ENCODE measurements around the gene HIVEP1. TPM values are rescaled to one million over a fixed set of nuclear protein-coding genes. Genes with fewer than 3 reads are reported as not detected.

Gene HIVEP1
- total RNA-seq, 4 donors from 2014 or later: 15.2 to 26.9 (median 17.6) TPM

DNA sequence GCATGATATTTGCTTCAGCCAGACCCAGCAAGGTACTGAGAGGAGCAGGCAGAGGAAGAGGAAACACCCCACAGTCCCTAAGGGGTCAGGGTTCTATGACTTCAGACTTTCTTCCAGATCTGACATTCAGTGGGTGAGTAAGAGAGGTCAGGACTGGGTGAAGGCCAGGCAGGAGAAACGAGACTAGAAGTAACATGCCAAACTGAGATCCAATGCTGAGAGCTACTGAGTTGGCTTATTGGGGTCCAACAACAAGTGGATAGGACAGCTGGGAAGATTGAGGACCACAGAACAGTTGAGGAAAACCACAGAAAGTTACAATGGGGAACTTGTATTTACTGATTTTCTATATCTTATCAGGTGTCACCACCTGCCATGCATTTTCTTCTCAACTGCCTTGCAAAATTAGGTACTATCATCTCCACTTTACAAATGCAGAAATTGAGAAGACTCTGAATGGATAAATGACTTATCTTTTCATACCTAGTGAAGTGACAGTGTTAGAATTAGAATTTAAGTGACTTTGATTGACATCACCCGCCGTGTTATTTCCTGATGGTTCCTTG, 43.8 kb upstream of the HIVEP1 start:
- Histone ChIP-seq H3K4me1 (peaks cover 2 to 19% (median 3%) of the 10 kb centered on the region in 3 donors), H3K36me3 (no peaks in the 10 kb centered on the region), H3K4me3 (no peak overlapping the region), H3K27me3 (no peaks in the 10 kb centered on the region), H3K9me3 (no peaks in the 10 kb centered on the region), H3K27ac (no peak overlapping the region)
- ATAC-seq: no peak
- no peak for TF ChIP-seq EP300 (IDR thresholded peaks at IDR 0.05)
- TF ChIP-seq POLR2AphosphoS5 (IDR thresholded peaks at IDR 0.05): no peak
- TF ChIP-seq, protein P1, sequence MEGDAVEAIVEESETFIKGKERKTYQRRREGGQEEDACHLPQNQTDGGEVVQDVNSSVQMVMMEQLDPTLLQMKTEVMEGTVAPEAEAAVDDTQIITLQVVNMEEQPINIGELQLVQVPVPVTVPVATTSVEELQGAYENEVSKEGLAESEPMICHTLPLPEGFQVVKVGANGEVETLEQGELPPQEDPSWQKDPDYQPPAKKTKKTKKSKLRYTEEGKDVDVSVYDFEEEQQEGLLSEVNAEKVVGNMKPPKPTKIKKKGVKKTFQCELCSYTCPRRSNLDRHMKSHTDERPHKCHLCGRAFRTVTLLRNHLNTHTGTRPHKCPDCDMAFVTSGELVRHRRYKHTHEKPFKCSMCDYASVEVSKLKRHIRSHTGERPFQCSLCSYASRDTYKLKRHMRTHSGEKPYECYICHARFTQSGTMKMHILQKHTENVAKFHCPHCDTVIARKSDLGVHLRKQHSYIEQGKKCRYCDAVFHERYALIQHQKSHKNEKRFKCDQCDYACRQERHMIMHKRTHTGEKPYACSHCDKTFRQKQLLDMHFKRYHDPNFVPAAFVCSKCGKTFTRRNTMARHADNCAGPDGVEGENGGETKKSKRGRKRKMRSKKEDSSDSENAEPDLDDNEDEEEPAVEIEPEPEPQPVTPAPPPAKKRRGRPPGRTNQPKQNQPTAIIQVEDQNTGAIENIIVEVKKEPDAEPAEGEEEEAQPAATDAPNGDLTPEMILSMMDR (IDR thresholded peaks at IDR 0.05): no peak
- TF ChIP-seq POLR2A (IDR thresholded peaks at IDR 0.05): no peak
- 83 to 89% methylated on average over 3 of the region's 3 CpGs for WGBS, 2 donors (ENCODE audit: low coverage in 1 of 2)

DNA sequence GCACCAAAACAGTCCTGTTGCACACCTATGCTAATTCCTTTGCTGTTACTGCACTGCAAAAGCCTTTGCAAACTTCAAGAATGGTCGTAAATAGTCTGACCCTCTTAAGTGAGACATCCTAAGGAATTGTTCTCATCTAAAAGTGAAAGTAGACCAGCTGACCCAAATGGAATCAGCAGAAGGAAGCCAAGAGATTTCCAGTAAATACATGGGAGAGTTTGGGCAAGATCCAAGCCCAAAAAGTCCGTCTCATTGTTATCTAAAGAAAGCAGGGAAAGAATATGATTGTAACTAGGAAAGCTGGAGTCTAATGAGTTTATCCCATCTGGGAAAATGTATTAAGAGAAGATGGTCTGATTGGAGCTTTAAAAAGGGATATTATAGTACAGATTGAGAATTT, 43.0 kb upstream of the HIVEP1 start:
- Histone ChIP-seq H3K36me3 (no peaks in the 10 kb centered on the region), H3K27me3 (no peaks in the 10 kb centered on the region), H3K9me3 (no peaks in the 10 kb centered on the region), H3K27ac (peak overlapping the region in 3 of 4 donors; percentile 3 to 41 (median 9)), H3K4me1 (peaks cover 2 to 19% (median 9%) of the 10 kb centered on the region in 3 donors), H3K4me3 (peak overlapping the region in 1 of 2 donors; percentile 12)
- no peak for ATAC-seq
- WGBS, 2 donors (ENCODE audit: low coverage in 1 of 2): 3 to 33% methylated on average over 2 of the region's 2 CpGs
- TF ChIP-seq, protein P1 (IDR thresholded peaks at IDR 0.05): no peak
- TF ChIP-seq POLR2AphosphoS5 (IDR thresholded peaks at IDR 0.05): peak; percentile 46

DNA sequence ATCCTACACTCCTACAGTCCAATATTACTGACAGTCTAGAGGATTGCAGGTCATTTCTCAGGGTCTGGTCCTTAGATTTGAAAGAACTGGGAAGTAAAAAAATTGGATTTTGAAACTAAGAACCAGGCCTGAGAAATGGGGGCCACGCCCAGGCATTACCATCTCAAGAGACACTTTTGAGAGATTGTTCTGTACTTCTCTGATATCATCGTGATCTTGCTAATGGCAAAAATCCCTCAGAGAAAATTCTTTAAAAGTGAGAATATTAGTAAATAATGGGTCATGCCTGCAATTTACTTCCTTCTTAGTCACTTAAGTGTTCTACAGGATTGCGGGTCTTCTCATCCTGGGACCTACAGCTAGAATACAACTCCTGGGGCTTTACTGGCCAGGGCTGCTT, 42.0 kb upstream of the HIVEP1 start:
- ATAC-seq: peak; percentile 25
- 74 to 84% methylated on average over 3 of the region's 3 CpGs for WGBS, 2 donors (ENCODE audit: low coverage in 1 of 2)
- H3K4me1 ChIP-seq: peaks cover 2 to 19% (median 9%) of the 10 kb centered on the region in 3 donors
- H3K27me3 ChIP-seq: no peaks in the 10 kb centered on the region
- no peak overlapping the region for H3K27ac ChIP-seq
- TF ChIP-seq EP300 (IDR thresholded peaks at IDR 0.05): no peak
- TF ChIP-seq POLR2AphosphoS5 (IDR thresholded peaks at IDR 0.05): no peak
- no peak for TF ChIP-seq POLR2A (IDR thresholded peaks at IDR 0.05)
- TF ChIP-seq, protein P1 (IDR thresholded peaks at IDR 0.05): no peak
- no peak overlapping the region for H3K4me3 ChIP-seq
- no peaks in the 10 kb centered on the region for H3K9me3 ChIP-seq
- no peaks in the 10 kb centered on the region for H3K36me3 ChIP-seq

DNA sequence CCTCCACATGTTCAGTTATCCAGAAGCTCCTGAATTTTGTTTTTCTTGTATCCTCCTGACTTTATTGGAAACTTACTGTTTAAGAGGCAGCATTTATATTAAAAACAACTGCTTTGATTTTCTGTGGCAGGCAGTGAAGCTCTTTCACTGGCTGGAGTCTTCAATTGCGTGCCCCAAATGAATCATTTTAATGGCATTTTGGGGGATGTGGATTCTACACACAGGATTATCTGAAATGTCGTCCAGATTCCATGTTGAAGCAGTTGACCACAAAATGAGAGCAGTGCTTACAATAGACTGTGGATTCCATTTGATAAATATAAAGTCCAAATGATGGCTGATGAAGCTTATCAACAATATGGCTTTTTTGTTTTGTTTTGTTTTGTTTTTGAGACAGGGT, 41.0 kb upstream of the HIVEP1 start:
- Histone ChIP-seq H3K27me3 (no peaks in the 10 kb centered on the region), H3K9me3 (no peaks in the 10 kb centered on the region), H3K4me1 (peaks cover 2 to 19% (median 9%) of the 10 kb centered on the region in 3 donors), H3K27ac (no peak overlapping the region), H3K36me3 (no peaks in the 10 kb centered on the region), H3K4me3 (no peak overlapping the region)
- TF ChIP-seq EP300 (IDR thresholded peaks at IDR 0.05): no peak
- no peak for TF ChIP-seq POLR2A (IDR thresholded peaks at IDR 0.05)
- TF ChIP-seq, protein P1 (IDR thresholded peaks at IDR 0.05): no peak
- TF ChIP-seq POLR2AphosphoS5 (IDR thresholded peaks at IDR 0.05): no peak
- no peak for ATAC-seq
- 57 to 76% methylated on average over 2 of the region's 2 CpGs for WGBS, 2 donors (ENCODE audit: low coverage in 1 of 2)

DNA sequence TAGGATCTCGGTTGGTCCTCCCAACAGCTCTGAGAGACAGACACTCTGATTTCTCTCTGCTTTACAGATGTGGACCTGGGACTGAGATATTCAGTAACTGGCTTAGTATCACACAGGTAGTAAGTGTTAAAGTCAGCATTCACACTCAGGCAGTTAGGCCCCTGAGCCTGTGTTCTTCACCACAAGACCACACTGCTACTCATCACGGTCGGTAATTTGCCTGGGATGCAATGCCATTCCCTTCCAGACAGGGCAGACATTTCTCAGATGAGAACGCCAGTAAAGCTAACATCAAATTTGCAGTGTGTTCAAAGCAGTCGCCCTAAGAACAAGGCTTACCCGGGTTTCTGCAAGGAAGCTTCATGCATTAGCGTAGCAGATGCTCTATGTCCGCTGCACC, 39.8 kb upstream of the HIVEP1 start:
- no peak for ATAC-seq
- WGBS, 2 donors (ENCODE audit: low coverage in 1 of 2): 57 to 100% methylated on average over 1 of the region's 8 CpGs
- no peaks in the 10 kb centered on the region for H3K9me3 ChIP-seq

More for the DNA sequence above, 39.8 kb upstream of the HIVEP1 start:
- no peak overlapping the region for H3K27ac ChIP-seq
- no peak overlapping the region for H3K4me3 ChIP-seq
- peaks cover 2 to 19% (median 9%) of the 10 kb centered on the region in 3 donors for H3K4me1 ChIP-seq
- no peaks in the 10 kb centered on the region for H3K36me3 ChIP-seq
- TF ChIP-seq POLR2AphosphoS5 (IDR thresholded peaks at IDR 0.05): no peak
- no peak for TF ChIP-seq EP300 (IDR thresholded peaks at IDR 0.05)
- no peak for TF ChIP-seq POLR2A (IDR thresholded peaks at IDR 0.05)
- TF ChIP-seq, protein P1 (IDR thresholded peaks at IDR 0.05): no peak
- no peaks in the 10 kb centered on the region for H3K27me3 ChIP-seq
